NT2/D1 (cell line): ENCODE results near the gene SDF4.

Experiments used
- SUZ12 ChIP-seq: IDR thresholded peaks from 2 replicates; pipeline ENCODE4 v1.6.1; 2011; ENCODE audit not compliant: insufficient read length, insufficient read depth; ENCODE audit errors: extremely low read depth
- ZNF274 ChIP-seq: IDR thresholded peaks from 2 replicates; pipeline ENCODE4 v1.6.1; 2011; ENCODE audit warnings: mild to moderate bottlenecking, low read depth, low read length

- TF ChIP-seq ZNF274 (no peak), SUZ12 (no peak)
Observed at GRCh38 chr1:1234180-1234808, 2.5 kb upstream of the SDF4 start.
